ACC112 (cell line): ENCODE measurements around the gene DNAJB14.
A peak's percentile ranks its signal among the peaks of the same experiment; 100 is the strongest.

ENCODE experiments used
- H2AFZ ChIP-seq: fragments of 200-600 bp; sonication (generic); one replicate; pipeline ENCODE4 v1.6.0; 2017; ENCODE audit warnings: antibody characterized with exemption, low read length; ENCODE audit not compliant: unreplicated experiment
- H3K27ac ChIP-seq: fragments of 200-600 bp; sonication (generic); 2 replicates; pipeline ENCODE4 v1.5.1; 2014; ENCODE audit warnings: low read depth, mild to moderate bottlenecking, antibody characterized with exemption, low read length, moderate library complexity
- H3K27me3 ChIP-seq: fragments of 200-600 bp; sonication (generic); 2 replicates; pipeline ENCODE4 v1.6.1; 2014; ENCODE audit warnings: mild to moderate bottlenecking, antibody characterized with exemption, low read length, moderate library complexity, mixed read lengths; ENCODE audit not compliant: insufficient read depth
- H3K36me3 ChIP-seq: fragments of 200-600 bp; sonication (generic); 2 replicates; pipeline ENCODE4 v1.6.1; 2016; ENCODE audit warnings: mild to moderate bottlenecking, antibody characterized with exemption, low read length, moderate library complexity, mixed read lengths; ENCODE audit not compliant: insufficient read depth
- H3K4me1 ChIP-seq: fragments of 200-600 bp; sonication (generic); one replicate; pipeline ENCODE4 v1.6.1; 2016; ENCODE audit warnings: low read length, mixed read lengths; ENCODE audit not compliant: insufficient read depth, unreplicated experiment, control insufficient read depth
- H3K4me3 ChIP-seq: fragments of 200-600 bp; sonication (generic); 2 replicates; pipeline ENCODE4 v1.5.1; 2014; ENCODE audit warnings: mild to moderate bottlenecking, low read depth, low read length
- H3K79me2 ChIP-seq: fragments of 200-600 bp; sonication (generic); one replicate; pipeline ENCODE4 v1.6.0; 2016; ENCODE audit warnings: low read length; ENCODE audit not compliant: control insufficient read depth, unreplicated experiment, insufficient read depth

The DNAJB14 gene

DNA sequence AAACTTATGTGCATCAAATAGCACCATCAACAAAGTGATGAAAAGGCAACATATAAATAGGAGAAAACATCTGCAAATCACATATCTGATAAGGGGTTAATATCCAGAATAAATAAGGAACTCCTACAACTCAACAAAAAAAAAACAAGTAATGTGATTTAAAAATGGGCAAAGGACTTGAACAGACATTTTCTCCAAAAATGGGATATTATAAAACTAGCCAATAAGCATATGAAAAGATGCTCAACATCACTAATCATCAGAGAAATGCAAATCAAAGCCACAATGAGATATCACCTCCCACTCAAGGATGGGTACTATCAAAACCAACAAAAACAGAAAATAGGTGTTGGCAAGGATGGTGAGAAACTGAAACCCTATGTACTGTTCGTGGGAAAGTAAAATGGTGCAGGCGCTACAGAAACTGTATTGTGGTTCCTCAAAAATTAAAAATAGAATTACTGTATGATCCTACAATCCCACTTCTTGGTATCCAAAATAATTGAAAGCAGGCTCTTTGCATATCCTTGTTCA lies 2.4 kb downstream of the DNAJB14 start:
- peak overlapping the region; percentile 86; the same call in 1 of the 2 replicates for H3K4me3 ChIP-seq
- H3K27me3 ChIP-seq: no peaks in the 10 kb centered on the region
- H3K27ac ChIP-seq: no peak overlapping the region
- peaks cover 82% of the 10 kb centered on the region for H3K79me2 ChIP-seq
- no peak overlapping the region for H2AFZ ChIP-seq
- peaks cover 27% of the 10 kb centered on the region for H3K4me1 ChIP-seq
- peaks cover 37% of the 10 kb centered on the region for H3K36me3 ChIP-seq

- Histone ChIP-seq H3K79me2 (peaks cover 77% of the 10 kb centered on the region), H3K4me3 (no peak overlapping the region), H3K36me3 (peaks cover 35% of the 10 kb centered on the region), H3K27ac (no peak overlapping the region), H3K27me3 (no peaks in the 10 kb centered on the region), H2AFZ (no peak overlapping the region), H3K4me1 (no peaks in the 10 kb centered on the region)
These were observed 8.1 kb downstream of the DNAJB14 start for GRCh38 chr4:99938243-99938753.

GRCh38 chr4:99934891-99935290 lies 11.5 kb downstream of the DNAJB14 start:
- Histone ChIP-seq H3K4me1 (no peaks in the 10 kb centered on the region), H3K79me2 (peaks cover 78% of the 10 kb centered on the region), H3K27me3 (no peaks in the 10 kb centered on the region), H3K27ac (no peak overlapping the region), H2AFZ (no peak overlapping the region), H3K36me3 (peaks cover 33% of the 10 kb centered on the region), H3K4me3 (no peak overlapping the region)

GRCh38 chr4:99927566-99927965 lies 18.9 kb downstream of the DNAJB14 start:
- no peak overlapping the region for H3K4me3 ChIP-seq
- no peak overlapping the region for H3K27ac ChIP-seq
- H3K79me2 ChIP-seq: peaks cover 46% of the 10 kb centered on the region
- H3K27me3 ChIP-seq: no peaks in the 10 kb centered on the region
- no peaks in the 10 kb centered on the region for H3K4me1 ChIP-seq
- no peak overlapping the region for H2AFZ ChIP-seq
- peaks cover 15% of the 10 kb centered on the region; the same call in 1 of the 2 replicates for H3K36me3 ChIP-seq

DNA sequence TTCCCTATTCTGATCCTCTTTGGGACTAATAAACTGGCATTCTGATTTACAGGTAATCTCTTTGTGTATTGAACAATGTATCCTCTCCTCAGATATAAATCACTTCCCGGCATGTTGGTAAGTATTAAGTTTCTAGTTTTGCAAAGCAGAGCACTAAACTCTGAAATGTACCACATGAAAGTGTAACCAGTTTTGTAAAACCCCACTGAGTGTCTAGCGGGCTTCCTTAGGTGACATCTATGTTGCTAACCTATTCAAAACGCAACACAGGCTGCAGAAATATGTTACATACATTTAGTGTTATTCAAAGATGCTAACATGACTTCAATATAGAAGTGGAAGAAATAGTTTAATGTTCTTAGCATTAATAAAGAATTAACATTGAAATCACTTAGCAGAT lies 25.2 kb downstream of the DNAJB14 start:
- no peaks in the 10 kb centered on the region for H3K27me3 ChIP-seq
- no peak overlapping the region for H2AFZ ChIP-seq
- no peaks in the 10 kb centered on the region for H3K4me1 ChIP-seq
- no peak overlapping the region for H3K27ac ChIP-seq
- H3K4me3 ChIP-seq: no peak overlapping the region
- peaks cover 43% of the 10 kb centered on the region for H3K36me3 ChIP-seq
- H3K79me2 ChIP-seq: peaks cover 8% of the 10 kb centered on the region

DNA sequence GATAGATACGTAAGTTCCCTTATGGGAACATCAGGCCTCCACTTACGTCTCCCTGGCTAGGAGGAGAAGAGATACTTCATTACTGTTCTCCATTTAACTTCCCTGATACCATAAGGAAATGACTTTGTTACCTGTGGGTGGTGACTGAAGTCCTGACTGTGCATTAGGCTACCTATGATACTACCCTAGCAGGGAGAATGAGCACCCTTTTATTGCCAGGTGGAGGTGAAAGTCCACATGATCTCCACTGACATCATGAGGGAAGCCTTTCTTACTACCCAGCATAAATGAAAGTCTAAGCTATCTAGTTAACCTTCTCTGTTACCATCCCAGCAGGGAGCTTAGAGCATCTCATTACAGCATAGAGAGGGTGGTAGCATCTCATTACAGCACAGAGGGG lies 27.8 kb downstream of the DNAJB14 start:
- Histone ChIP-seq H2AFZ (no peak overlapping the region), H3K36me3 (peaks cover 43% of the 10 kb centered on the region)

GRCh38 chr4:99917575-99917974 lies 28.8 kb downstream of the DNAJB14 start:
- H3K79me2 ChIP-seq: peaks cover 3% of the 10 kb centered on the region
- no peak overlapping the region for H3K27ac ChIP-seq
- no peak overlapping the region for H2AFZ ChIP-seq
- H3K36me3 ChIP-seq: peaks cover 40% of the 10 kb centered on the region
- no peak overlapping the region for H3K4me3 ChIP-seq
- no peaks in the 10 kb centered on the region for H3K4me1 ChIP-seq
- no peaks in the 10 kb centered on the region for H3K27me3 ChIP-seq

More for the DNA sequence above, 27.8 kb downstream of the DNAJB14 start:
- no peaks in the 10 kb centered on the region for H3K4me1 ChIP-seq
- H3K27me3 ChIP-seq: no peaks in the 10 kb centered on the region
- H3K27ac ChIP-seq: no peak overlapping the region
- peaks cover 3% of the 10 kb centered on the region for H3K79me2 ChIP-seq
- no peak overlapping the region for H3K4me3 ChIP-seq

- Histone ChIP-seq H2AFZ (no peak overlapping the region), H3K79me2 (no peaks in the 10 kb centered on the region), H3K27me3 (no peaks in the 10 kb centered on the region), H3K4me1 (no peaks in the 10 kb centered on the region), H3K27ac (no peak overlapping the region), H3K4me3 (no peak overlapping the region), H3K36me3 (peaks cover 27% of the 10 kb centered on the region)
These were observed 31.0 kb downstream of the DNAJB14 start for GRCh38 chr4:99915449-99915848.

DNA sequence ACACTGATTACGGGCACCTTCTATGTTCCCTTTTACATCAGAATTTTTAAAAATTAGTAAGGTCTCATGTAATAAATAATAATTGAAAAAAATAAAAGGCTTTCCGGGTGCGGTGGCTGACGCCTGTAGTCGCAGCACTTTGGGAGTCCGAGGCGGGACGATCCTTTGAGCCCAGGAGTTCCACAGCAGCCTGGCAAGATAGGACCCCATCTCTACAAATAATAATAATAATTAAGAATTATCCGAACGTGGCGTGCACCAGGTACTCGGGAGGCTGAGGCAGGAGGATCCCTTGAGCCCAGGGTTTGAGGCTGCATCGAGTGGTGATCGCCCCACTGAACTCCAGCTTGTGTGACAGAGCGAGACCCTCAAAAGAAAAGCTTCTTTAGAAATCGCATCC lies 51.4 kb downstream of the DNAJB14 start:
- Histone ChIP-seq H3K79me2 (peaks cover 42% of the 10 kb centered on the region), H3K27me3 (no peaks in the 10 kb centered on the region), H3K27ac (no peak overlapping the region), H3K4me3 (peak overlapping the region; percentile 75), H3K36me3 (0 out of 2 replicates have a peak, but pooled peaks cover 4% of the 10 kb centered on the region), H3K4me1 (peaks cover 24% of the 10 kb centered on the region), H2AFZ (peak overlapping the region; percentile 66)

GRCh38 chr4:99894161-99894997 lies 52.0 kb downstream of the DNAJB14 start, which contains the start of gene LAMTOR3:
Gene LAMTOR3, minus strand, starts transcription at chr4:99894427. Its CDS starts 464 bp downstream, at chr4:99893963.
- Histone ChIP-seq H3K4me3 (peak within 1 kb of the TSS; percentile 79), H3K4me1 (peaks cover 24% of the 10 kb centered on the region), H2AFZ (peak within 1 kb of the TSS; percentile 66), H3K79me2 (peaks cover 44% of the 10 kb centered on the region), H3K27ac (peak within 1 kb of the TSS; percentile 50), H3K36me3 (0 out of 2 replicates have a peak, but pooled peaks cover 4% of the 10 kb centered on the region), H3K27me3 (no peaks in the 10 kb centered on the region)
